ENCODE results near the gene NPM1. TPM values are rescaled to one million over a fixed set of nuclear protein-coding genes. Genes with fewer than 3 reads are reported as not detected.

Gene NPM1
- total RNA-seq, 3 donors from 2014 or later: 582 to 739 (median 669) TPM

DNA sequence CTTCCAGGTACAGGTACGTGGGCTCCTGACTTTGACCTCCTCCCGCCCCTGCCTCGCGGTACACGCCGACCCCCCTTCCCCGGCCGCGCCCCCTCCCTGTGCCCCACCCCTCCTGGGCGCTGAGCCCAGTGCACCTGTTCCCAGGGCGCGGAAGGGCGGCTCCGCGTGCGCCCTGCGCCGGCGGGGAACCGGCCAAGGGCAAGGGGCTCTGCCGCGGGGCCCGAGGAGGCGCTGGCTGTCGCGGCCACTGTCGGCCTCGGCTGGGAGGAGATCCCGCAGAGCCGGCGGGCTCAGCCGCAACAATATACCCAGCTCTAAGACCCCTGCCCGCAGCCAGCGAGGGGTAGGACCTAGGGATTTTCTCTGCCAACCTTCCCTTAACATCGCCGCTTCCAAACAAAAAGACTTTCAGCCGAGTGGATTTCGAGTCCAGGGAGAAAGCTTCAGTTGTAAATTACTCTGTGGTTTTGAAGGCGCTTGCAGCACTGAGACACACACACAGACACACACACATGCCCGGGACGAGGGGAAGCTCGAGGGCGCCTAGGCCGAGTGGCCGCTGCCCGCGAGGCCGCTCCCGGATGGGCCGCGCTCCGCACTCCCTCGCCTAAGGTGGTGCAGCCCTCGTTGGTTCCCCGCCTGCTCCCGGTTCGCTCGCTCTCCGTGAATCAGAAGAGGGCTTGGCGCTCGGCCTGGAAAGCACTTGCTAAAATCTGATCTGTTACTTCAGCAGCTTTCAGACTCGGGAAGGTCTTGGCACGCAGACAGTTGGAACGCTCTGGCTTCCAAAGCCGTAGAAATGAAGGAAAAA is 33.0 kb downstream of the NPM1 start:
- H3K27ac ChIP-seq: no peak overlapping the region
- intact Hi-C loops (cut with DNase I; ENCODE audit: low total_unique reads): no loop called here
- peak overlapping the region; percentile 36 to 66 (median 41) for H3K4me3 ChIP-seq
- H3K9me3 ChIP-seq: no peaks in the 10 kb centered on the region
- peaks cover 6 to 13% of the 10 kb centered on the region in 2 donors for H3K4me1 ChIP-seq
- no peaks in the 10 kb centered on the region for H3K36me3 ChIP-seq
- TF ChIP-seq POLR2AphosphoS5 (IDR thresholded peaks at IDR 0.05) (no peak), POLR2A (IDR thresholded peaks at IDR 0.05) (no peak)
- TF ChIP-seq, protein P1, sequence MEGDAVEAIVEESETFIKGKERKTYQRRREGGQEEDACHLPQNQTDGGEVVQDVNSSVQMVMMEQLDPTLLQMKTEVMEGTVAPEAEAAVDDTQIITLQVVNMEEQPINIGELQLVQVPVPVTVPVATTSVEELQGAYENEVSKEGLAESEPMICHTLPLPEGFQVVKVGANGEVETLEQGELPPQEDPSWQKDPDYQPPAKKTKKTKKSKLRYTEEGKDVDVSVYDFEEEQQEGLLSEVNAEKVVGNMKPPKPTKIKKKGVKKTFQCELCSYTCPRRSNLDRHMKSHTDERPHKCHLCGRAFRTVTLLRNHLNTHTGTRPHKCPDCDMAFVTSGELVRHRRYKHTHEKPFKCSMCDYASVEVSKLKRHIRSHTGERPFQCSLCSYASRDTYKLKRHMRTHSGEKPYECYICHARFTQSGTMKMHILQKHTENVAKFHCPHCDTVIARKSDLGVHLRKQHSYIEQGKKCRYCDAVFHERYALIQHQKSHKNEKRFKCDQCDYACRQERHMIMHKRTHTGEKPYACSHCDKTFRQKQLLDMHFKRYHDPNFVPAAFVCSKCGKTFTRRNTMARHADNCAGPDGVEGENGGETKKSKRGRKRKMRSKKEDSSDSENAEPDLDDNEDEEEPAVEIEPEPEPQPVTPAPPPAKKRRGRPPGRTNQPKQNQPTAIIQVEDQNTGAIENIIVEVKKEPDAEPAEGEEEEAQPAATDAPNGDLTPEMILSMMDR (IDR thresholded peaks at IDR 0.05): no peak
- H3K27me3 ChIP-seq: peaks cover 0 to 20% of the 10 kb centered on the region in 2 donors
- peak in 1 of 2 donors; percentile 25 for DNase-seq (ENCODE audit: low spot score in 2 of 2)

DNA sequence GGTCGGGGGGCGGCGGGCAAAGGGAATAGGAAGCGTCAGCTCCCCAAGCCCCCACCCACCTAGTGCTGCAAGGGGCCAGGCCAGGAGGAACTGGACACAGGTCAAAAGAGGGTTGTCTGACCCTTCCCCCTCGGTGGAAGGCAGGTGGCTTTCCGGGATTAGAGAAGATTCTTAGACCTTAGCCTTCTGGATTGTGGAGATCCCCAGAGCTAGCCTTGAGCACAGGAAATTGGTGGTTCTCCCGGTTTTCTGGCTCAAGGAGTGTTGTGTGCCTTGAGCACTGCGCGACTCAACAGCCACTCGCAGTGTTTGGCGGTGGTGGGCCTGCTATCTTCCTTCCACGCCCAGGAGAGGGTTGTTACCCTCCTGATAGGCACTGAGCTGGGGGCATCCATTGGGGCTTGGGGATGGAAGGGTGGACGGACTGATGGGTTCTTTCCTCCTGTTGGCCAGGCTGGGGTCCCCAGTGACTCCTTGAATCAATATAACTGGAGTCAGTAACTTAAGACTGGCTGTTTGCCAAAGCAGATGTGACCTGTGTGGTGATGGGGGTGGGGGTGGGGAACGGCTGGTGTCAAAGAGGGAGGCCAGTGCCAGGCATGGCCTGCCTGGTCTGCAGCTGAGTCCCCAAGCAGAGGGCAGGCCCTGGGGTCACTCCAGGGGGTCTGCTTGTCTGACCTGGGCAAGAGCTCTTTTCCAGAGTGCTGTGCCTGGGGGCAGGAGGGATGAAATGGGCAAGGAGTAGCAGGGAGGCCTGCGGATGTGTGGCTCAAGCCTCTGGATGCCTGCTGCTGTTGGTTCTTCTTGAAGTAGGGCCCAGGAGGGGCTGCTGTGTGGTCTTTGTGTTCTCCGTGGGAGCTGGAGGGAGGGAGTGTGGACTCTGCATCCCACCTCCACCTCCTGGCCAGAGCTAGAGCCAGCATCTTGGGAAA is 33.9 kb downstream of the NPM1 start:
- no peaks in the 10 kb centered on the region for H3K36me3 ChIP-seq
- no peak overlapping the region for H3K27ac ChIP-seq
- H3K27me3 ChIP-seq: peaks cover 0 to 20% of the 10 kb centered on the region in 2 donors
- H3K9me3 ChIP-seq: no peaks in the 10 kb centered on the region
- intact Hi-C loops (cut with DNase I; ENCODE audit: low total_unique reads): no loop called here
- no peak for TF ChIP-seq POLR2AphosphoS5 (IDR thresholded peaks at IDR 0.05)
- no peak for DNase-seq (ENCODE audit: low spot score in 2 of 2)
- H3K4me3 ChIP-seq: peak overlapping the region; percentile 36 to 66 (median 41)
- H3K4me1 ChIP-seq: peaks cover 6 to 13% of the 10 kb centered on the region in 2 donors

DNA sequence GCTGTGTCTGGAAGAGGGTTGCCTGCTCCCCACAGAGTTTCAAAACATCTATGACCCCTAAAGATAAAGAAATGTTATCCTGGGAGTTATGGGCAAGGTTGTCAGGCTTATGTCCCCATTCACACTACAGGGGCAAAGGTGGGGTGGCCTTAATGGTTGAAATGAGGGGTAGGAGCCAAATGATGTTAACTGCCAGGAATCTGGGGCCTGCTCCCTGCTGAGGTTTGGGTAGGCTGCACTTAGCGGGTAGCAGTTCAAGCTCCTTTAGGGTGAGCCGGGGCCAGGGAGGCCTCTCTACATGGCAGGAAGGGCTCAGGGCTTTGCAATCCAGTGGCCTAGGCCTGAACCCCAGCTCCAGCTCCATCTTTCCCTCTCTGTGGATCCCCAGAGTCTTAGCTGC is 34.8 kb downstream of the NPM1 start:
- TF ChIP-seq POLR2A (IDR thresholded peaks at IDR 0.05): no peak
- TF ChIP-seq, protein P1 (IDR thresholded peaks at IDR 0.05): no peak
- no peak for TF ChIP-seq POLR2AphosphoS5 (IDR thresholded peaks at IDR 0.05)
- intact Hi-C loops (cut with DNase I; ENCODE audit: low total_unique reads): no loop called here
- Histone ChIP-seq H3K4me3 (no peak overlapping the region), H3K9me3 (no peaks in the 10 kb centered on the region), H3K36me3 (no peaks in the 10 kb centered on the region), H3K27me3 (peaks cover 0 to 20% of the 10 kb centered on the region in 2 donors), H3K4me1 (peaks cover 6 to 13% of the 10 kb centered on the region in 2 donors), H3K27ac (no peak overlapping the region)
- DNase-seq (ENCODE audit: low spot score in 2 of 2): no peak

DNA sequence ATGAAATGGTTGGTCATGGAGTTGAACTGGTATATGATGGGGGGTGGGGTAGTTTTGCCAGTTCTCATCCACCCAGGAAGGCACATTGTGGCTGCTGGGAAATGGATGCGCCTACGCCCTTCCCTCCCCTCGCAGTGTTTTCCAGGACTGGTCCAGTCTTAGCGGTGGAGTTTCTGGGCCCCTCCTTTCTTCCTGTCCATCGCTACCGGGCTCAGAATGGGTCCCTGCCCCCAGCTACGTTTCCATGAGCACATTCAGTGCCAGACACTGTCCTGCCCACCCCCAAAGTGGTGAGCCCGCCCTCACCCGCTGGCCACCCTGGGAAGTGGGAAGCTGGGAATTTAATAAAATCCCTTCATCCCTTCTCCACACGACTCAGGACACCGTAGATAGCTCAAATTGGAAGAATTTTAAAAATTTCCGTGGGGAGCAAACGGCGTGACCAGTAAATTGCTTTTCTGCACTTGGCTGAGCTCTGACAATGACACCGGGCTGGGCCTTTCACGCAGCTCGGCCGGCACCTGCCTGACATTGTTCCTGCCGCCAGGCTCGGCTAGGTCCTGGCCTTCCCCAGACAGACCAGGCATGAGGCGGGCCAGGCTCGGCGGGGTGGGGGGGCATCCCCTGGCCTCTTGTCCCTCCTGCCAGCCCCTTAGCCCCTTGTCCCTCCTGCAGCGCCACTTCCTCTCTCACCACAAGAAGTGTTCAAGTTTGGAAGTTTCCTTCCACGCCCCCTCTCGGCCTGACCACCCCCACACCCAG is 35.4 kb downstream of the NPM1 start:
- no peak overlapping the region for H3K27ac ChIP-seq
- no peaks in the 10 kb centered on the region for H3K36me3 ChIP-seq
- TF ChIP-seq, protein P1 (IDR thresholded peaks at IDR 0.05): no peak
- no peak for TF ChIP-seq POLR2A (IDR thresholded peaks at IDR 0.05)
- TF ChIP-seq POLR2AphosphoS5 (IDR thresholded peaks at IDR 0.05): no peak
- no peaks in the 10 kb centered on the region for H3K9me3 ChIP-seq
- no peak for DNase-seq (ENCODE audit: low spot score in 2 of 2)
- H3K4me1 ChIP-seq: peaks cover 6 to 13% of the 10 kb centered on the region in 2 donors
- no peak overlapping the region for H3K4me3 ChIP-seq
- H3K27me3 ChIP-seq: peaks cover 0 to 20% of the 10 kb centered on the region in 2 donors
- intact Hi-C loops (cut with DNase I; ENCODE audit: low total_unique reads): no loop called here

DNA sequence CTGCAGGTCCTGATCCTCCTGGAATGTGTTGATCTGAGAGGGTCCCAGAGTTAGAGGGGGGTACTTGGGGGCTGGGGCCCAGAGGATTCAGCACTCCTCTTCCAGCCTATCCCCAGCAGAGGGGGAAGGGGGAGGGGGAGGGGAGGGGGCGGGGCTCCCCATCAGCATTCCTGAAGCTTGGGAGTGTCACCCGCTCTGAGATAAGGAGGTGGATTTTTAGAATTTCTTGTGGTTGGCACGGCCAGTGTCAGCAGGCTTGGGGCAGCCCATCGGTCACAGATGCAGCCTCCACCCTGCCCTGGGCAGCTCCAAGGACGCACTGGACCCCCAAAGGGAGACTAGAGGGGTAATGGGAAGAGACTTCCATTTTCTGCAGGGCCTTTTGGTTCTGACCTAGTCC is 37.1 kb downstream of the NPM1 start:
- Histone ChIP-seq H3K4me3 (no peak overlapping the region), H3K4me1 (peaks cover 0 to 13% of the 10 kb centered on the region in 2 donors), H3K27me3 (peaks cover 0 to 10% of the 10 kb centered on the region in 2 donors), H3K27ac (no peak overlapping the region), H3K36me3 (no peaks in the 10 kb centered on the region), H3K9me3 (no peaks in the 10 kb centered on the region)
- intact Hi-C loops (cut with DNase I; ENCODE audit: low total_unique reads): no loop called here
- DNase-seq (ENCODE audit: low spot score in 2 of 2): no peak
- TF ChIP-seq, protein P1 (IDR thresholded peaks at IDR 0.05): no peak
- no peak for TF ChIP-seq POLR2A (IDR thresholded peaks at IDR 0.05)
- no peak for TF ChIP-seq POLR2AphosphoS5 (IDR thresholded peaks at IDR 0.05)

All from breast epithelium (tissue), 4 donors.